ENCODE results near the gene DIS3. TPM values are rescaled to one million over a fixed set of nuclear protein-coding genes. Genes with fewer than 3 reads are reported as not detected.

DIS3 gene
- total and polyA plus RNA-seq, 2 experiments from 2014 or later, result 37.7 to 45.1 TPM

DNA sequence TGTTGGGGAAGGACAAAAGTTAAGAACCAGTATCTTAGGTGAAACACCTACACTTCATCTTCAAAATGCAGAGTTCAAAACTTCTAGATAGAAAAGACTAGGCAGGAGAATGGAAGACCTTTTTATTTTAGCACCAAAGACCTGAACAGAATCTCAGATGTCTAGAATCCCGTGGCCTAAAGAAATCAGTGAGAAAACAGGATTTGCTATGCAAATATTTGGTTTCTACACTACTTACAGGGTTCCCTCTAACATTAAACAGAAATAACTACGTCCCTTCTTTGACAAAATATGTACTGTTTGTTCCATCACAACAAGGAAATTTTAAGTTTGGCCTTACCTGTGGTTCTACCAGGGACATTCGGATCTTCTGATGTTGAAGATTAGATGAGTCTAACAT lies 21.5 kb downstream of the DIS3 start:
- no peak overlapping the region for H3K27ac ChIP-seq (ENCODE audit: low read depth)
- TF ChIP-seq ZNF331 (CRISPR knock-in tag; IDR thresholded peaks at IDR 0.05; ENCODE audit: low read depth), result no peak
- no peak for TF ChIP-seq ZNF114 (CRISPR knock-in tag; IDR thresholded peaks at IDR 0.05)
- TF ChIP-seq CREB1 (CRISPR knock-in tag; IDR thresholded peaks at IDR 0.05; ENCODE audit: low read depth), result no peak
- no peak for TF ChIP-seq EZH2 (IDR thresholded peaks at IDR 0.05; ENCODE audit: low read depth, unreplicated experiment)
- no peak for TF ChIP-seq EZH2phosphoT487 (IDR thresholded peaks at IDR 0.05; ENCODE audit: unreplicated experiment)
- TF ChIP-seq, protein P1, sequence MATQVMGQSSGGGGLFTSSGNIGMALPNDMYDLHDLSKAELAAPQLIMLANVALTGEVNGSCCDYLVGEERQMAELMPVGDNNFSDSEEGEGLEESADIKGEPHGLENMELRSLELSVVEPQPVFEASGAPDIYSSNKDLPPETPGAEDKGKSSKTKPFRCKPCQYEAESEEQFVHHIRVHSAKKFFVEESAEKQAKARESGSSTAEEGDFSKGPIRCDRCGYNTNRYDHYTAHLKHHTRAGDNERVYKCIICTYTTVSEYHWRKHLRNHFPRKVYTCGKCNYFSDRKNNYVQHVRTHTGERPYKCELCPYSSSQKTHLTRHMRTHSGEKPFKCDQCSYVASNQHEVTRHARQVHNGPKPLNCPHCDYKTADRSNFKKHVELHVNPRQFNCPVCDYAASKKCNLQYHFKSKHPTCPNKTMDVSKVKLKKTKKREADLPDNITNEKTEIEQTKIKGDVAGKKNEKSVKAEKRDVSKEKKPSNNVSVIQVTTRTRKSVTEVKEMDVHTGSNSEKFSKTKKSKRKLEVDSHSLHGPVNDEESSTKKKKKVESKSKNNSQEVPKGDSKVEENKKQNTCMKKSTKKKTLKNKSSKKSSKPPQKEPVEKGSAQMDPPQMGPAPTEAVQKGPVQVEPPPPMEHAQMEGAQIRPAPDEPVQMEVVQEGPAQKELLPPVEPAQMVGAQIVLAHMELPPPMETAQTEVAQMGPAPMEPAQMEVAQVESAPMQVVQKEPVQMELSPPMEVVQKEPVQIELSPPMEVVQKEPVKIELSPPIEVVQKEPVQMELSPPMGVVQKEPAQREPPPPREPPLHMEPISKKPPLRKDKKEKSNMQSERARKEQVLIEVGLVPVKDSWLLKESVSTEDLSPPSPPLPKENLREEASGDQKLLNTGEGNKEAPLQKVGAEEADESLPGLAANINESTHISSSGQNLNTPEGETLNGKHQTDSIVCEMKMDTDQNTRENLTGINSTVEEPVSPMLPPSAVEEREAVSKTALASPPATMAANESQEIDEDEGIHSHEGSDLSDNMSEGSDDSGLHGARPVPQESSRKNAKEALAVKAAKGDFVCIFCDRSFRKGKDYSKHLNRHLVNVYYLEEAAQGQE (IDR thresholded peaks at IDR 0.05; ENCODE audit: unreplicated experiment), result no peak
- TF ChIP-seq, protein P2, sequence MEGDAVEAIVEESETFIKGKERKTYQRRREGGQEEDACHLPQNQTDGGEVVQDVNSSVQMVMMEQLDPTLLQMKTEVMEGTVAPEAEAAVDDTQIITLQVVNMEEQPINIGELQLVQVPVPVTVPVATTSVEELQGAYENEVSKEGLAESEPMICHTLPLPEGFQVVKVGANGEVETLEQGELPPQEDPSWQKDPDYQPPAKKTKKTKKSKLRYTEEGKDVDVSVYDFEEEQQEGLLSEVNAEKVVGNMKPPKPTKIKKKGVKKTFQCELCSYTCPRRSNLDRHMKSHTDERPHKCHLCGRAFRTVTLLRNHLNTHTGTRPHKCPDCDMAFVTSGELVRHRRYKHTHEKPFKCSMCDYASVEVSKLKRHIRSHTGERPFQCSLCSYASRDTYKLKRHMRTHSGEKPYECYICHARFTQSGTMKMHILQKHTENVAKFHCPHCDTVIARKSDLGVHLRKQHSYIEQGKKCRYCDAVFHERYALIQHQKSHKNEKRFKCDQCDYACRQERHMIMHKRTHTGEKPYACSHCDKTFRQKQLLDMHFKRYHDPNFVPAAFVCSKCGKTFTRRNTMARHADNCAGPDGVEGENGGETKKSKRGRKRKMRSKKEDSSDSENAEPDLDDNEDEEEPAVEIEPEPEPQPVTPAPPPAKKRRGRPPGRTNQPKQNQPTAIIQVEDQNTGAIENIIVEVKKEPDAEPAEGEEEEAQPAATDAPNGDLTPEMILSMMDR (conservative IDR thresholded peaks at IDR 0.05; ENCODE audit: low read depth in 2 of 2), result no peak
- TF ChIP-seq JUNB (IDR thresholded peaks at IDR 0.05; ENCODE audit: unreplicated experiment), result no peak
- no peak for TF ChIP-seq POLR2AphosphoS5 (IDR thresholded peaks at IDR 0.05; ENCODE audit: low read depth)
- TF ChIP-seq STAT1 (IDR thresholded peaks at IDR 0.05; ENCODE audit: unreplicated experiment), result no peak
- TF ChIP-seq, protein P3, sequence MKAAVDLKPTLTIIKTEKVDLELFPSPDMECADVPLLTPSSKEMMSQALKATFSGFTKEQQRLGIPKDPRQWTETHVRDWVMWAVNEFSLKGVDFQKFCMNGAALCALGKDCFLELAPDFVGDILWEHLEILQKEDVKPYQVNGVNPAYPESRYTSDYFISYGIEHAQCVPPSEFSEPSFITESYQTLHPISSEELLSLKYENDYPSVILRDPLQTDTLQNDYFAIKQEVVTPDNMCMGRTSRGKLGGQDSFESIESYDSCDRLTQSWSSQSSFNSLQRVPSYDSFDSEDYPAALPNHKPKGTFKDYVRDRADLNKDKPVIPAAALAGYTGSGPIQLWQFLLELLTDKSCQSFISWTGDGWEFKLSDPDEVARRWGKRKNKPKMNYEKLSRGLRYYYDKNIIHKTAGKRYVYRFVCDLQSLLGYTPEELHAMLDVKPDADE (IDR thresholded peaks at IDR 0.05), result no peak
- TF ChIP-seq, protein P4, sequence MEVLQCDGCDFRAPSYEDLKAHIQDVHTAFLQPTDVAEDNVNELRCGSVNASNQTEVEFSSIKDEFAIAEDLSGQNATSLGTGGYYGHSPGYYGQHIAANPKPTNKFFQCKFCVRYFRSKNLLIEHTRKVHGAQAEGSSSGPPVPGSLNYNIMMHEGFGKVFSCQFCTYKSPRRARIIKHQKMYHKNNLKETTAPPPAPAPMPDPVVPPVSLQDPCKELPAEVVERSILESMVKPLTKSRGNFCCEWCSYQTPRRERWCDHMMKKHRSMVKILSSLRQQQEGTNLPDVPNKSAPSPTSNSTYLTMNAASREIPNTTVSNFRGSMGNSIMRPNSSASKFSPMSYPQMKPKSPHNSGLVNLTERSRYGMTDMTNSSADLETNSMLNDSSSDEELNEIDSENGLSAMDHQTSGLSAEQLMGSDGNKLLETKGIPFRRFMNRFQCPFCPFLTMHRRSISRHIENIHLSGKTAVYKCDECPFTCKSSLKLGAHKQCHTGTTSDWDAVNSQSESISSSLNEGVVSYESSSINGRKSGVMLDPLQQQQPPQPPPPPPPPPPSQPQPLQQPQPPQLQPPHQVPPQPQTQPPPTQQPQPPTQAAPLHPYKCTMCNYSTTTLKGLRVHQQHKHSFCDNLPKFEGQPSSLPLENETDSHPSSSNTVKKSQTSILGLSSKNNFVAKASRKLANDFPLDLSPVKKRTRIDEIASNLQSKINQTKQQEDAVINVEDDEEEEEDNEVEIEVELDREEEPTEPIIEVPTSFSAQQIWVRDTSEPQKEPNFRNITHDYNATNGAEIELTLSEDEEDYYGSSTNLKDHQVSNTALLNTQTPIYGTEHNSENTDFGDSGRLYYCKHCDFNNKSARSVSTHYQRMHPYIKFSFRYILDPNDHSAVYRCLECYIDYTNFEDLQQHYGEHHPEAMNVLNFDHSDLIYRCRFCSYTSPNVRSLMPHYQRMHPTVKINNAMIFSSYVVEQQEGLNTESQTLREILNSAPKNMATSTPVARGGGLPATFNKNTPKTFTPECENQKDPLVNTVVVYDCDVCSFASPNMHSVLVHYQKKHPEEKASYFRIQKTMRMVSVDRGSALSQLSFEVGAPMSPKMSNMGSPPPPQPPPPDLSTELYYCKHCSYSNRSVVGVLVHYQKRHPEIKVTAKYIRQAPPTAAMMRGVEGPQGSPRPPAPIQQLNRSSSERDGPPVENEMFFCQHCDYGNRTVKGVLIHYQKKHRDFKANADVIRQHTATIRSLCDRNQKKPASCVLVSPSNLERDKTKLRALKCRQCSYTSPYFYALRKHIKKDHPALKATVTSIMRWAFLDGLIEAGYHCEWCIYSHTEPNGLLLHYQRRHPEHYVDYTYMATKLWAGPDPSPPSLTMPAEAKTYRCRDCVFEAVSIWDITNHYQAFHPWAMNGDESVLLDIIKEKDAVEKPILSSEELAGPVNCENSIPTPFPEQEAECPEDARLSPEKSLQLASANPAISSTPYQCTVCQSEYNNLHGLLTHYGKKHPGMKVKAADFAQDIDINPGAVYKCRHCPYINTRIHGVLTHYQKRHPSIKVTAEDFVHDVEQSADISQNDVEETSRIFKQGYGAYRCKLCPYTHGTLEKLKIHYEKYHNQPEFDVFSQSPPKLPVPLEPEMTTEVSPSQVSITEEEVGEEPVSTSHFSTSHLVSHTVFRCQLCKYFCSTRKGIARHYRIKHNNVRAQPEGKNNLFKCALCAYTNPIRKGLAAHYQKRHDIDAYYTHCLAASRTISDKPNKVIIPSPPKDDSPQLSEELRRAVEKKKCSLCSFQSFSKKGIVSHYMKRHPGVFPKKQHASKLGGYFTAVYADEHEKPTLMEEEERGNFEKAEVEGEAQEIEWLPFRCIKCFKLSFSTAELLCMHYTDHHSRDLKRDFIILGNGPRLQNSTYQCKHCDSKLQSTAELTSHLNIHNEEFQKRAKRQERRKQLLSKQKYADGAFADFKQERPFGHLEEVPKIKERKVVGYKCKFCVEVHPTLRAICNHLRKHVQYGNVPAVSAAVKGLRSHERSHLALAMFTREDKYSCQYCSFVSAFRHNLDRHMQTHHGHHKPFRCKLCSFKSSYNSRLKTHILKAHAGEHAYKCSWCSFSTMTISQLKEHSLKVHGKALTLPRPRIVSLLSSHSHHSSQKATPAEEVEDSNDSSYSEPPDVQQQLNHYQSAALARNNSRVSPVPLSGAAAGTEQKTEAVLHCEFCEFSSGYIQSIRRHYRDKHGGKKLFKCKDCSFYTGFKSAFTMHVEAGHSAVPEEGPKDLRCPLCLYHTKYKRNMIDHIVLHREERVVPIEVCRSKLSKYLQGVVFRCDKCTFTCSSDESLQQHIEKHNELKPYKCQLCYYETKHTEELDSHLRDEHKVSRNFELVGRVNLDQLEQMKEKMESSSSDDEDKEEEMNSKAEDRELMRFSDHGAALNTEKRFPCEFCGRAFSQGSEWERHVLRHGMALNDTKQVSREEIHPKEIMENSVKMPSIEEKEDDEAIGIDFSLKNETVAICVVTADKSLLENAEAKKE (CRISPR knock-in tag; IDR thresholded peaks at IDR 0.05), result no peak
- no peak for TF ChIP-seq NANOG (IDR thresholded peaks at IDR 0.05; ENCODE audit: borderline replicate concordance)
- no peaks in the 10 kb centered on the region for H3K9me3 Mint-ChIP-seq
- no peaks in the 10 kb centered on the region for H3K4me1 ChIP-seq (ENCODE audit: insufficient read depth)
- H3F3A ChIP-seq (replicated peaks; ENCODE audit: low read depth), result no peaks in the 10 kb centered on the region
- H3K79me2 ChIP-seq (replicated peaks; ENCODE audit: insufficient read depth), result no peaks in the 10 kb centered on the region
- no peak overlapping the region for H3K4me3 Mint-ChIP-seq
- no peak overlapping the region for H3K4me2 ChIP-seq
- ATAC-seq, result no peak
- H3K9me2 ChIP-seq (ENCODE audit: insufficient read depth), result no peaks in the 10 kb centered on the region
- H3K27ac Mint-ChIP-seq, result no peak overlapping the region
- H4K20me1 ChIP-seq (replicated peaks; ENCODE audit: insufficient read depth), result peaks cover 2% of the 10 kb centered on the region; the same call in 1 of the 2 replicates
- peaks cover 67% of the 10 kb centered on the region for H3K36me3 ChIP-seq (ENCODE audit: insufficient read depth)
- no peaks in the 10 kb centered on the region for H3K27me3 Mint-ChIP-seq (ENCODE audit: insufficient read depth, low read depth, poor library complexity)
- H3K36me3 Mint-ChIP-seq (ENCODE audit: low read depth), result peaks cover 63% of the 10 kb centered on the region
- H3K27me3 ChIP-seq (ENCODE audit: insufficient read depth), result no peaks in the 10 kb centered on the region
- H3K4me3 ChIP-seq, result no peak overlapping the region
- H2AFZ ChIP-seq, result no peak overlapping the region
- no peaks in the 10 kb centered on the region for H3K4me1 Mint-ChIP-seq
- DNase-seq (ENCODE audit: low spot score), result no peak

Measured in GM23338 (cell line).